AG08395 (cell line): ENCODE measurements around the gene FAM114A2.

Experiments used
- DNase-seq: peaks from one replicate; pipeline ENCODE4 v3.0.0; 2012; ENCODE audit warnings: mixed read lengths, low spot score

Gene FAM114A2

DNA sequence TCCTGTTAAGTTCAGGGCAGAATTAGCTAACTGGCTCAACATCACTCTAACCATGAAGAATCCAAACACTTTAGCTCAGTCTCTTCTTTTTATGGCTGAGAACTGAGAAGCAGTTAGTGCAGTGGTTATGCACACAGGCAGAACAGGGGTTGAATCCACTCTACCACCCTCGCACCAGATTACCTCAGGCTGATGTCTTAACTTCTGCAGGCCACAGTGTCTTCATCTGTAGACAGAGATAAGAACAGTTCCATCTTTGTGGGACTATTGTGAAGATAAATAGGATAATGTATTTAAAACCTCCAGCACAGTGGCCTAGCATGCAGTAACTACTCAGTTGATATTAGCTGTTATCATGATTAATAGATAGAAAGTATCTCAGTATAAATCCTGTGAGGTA, 54.8 kb downstream of the FAM114A2 start:
- DNase-seq, result no peak

DNA sequence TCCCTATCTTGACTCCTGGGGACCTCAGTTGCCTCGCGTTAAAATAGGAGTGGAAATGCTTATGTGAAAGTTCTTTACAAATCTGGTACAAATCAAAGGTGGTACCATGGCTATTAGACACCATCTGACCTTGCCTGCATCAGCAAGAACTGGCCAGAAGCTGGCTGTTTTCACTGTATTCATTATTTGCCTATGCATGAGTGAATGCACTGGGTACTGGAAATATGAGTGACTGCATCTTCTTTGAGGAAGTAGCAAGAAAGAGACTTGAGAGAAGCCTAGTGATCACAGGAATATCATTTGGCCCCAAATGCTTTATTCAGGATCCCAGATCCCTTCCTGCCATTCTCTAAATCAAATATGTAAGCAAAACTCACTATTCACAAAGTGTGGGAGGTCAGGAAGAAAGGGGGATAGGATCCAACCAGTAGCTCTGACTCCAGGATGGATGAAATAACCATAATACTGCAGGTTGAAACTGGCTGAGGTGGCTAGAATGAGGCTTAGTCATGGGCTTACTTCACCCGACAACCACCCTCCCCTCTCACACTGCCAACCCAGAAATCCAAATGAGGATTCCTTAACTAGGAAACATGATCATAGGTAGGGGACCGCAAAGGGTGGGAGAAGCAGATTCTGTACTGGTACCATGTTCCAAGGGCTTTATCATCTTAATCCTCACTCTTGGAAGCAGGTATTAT, 56.7 kb downstream of the FAM114A2 start:
- no peak for DNase-seq

GRCh38 chr5:153979028-153979783, 59.5 kb downstream of the FAM114A2 start:
- no peak for DNase-seq

DNA sequence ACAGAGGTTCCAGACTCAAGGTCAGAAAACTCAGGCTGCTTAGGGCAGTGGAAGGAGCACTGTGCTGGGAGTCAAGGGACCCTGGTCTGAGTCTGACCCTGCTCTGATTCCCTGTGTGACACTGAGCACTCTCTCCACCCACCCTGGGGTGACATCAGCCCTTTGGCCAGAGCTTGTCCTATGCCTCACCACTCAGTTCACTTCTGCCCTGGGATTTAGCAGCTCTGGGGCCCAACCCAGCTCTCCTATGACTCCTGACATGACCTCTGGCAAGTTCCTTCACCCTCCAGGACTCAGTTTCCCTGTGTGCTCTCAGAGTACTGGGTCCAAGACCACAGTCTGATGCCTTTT, 63.9 kb downstream of the FAM114A2 start:
- DNase-seq, result peak; percentile 20

DNA sequence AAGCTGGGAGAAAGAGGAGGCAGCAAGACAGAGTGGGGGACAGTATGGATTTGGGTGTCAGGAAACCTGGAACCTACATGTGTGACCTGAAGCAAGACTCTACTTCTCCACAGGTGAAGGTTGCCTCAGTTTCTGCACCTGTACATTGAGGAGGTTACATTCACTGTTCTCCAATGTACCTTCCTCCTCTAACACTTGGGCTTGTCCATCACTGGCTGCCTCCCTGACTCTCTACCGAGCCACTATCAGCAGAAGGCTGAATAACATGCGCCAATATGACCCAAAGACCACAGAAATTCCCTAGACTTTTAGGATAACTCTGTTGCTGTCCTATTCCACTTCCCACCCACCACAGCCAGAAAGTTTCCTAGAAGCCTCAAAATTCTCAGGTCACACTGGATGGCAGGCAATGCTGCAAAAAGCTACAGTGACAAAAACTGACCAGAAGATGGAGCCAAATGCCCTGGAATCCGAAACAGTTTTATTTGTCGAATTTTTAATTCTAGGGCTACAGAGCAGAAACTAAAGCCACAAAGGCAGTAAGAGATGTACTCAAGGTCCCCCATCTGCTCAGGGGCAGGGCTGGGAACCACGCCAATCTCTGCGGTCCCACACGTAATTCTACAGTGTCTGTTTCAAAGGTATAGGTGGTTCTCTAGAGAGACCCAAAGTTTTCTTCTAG, 64.4 kb downstream of the FAM114A2 start:
- DNase-seq, result peak; percentile 78

GRCh38 chr5:153972240-153972639, 66.5 kb downstream of the FAM114A2 start:
- DNase-seq, result no peak

- no peak for DNase-seq
Observed at GRCh38 chr5:153970496-153970895, 68.2 kb downstream of the FAM114A2 start.

- DNase-seq, result no peak
Observed at GRCh38 chr5:153969563-153969895, 69.2 kb downstream of the FAM114A2 start.

GRCh38 chr5:153968761-153969562, 69.7 kb downstream of the FAM114A2 start:
- DNase-seq, result no peak

DNA sequence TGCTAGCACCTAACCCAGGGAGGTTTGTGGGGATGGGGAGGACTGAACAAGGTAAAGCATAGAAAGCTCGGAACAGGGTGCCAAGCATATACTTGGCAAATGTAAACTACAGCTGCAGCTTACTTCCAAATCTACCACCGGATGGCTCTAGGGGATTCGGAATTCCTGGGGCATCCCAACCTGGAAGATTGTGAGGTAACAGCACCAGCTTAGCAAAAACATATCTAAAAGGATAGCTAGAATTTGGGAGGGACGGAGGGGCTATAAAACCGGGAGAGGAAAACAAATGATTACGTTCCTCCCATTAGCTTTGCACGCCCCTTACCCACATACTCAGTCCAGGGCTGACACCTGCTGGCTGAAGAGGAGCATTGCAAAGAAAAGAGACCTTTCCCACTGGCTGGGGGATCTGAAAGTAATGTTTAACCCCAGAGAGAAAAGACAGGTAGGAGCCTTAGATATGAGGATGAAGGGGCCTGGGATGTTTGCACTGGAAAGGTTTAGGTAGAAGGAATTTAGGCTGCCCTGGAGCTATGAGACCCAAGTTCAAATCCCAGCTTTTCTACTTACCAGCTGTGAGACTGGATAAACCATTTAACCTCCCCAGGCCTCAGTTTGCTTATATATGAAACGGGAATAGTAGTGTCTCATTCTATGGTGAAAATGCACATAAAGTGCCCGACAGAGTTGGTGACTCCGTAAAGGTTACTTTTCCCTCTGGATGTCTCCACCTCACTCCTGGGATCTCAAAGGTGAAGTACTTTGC, 73.6 kb downstream of the FAM114A2 start:
- peak; percentile 82 for DNase-seq

DNA sequence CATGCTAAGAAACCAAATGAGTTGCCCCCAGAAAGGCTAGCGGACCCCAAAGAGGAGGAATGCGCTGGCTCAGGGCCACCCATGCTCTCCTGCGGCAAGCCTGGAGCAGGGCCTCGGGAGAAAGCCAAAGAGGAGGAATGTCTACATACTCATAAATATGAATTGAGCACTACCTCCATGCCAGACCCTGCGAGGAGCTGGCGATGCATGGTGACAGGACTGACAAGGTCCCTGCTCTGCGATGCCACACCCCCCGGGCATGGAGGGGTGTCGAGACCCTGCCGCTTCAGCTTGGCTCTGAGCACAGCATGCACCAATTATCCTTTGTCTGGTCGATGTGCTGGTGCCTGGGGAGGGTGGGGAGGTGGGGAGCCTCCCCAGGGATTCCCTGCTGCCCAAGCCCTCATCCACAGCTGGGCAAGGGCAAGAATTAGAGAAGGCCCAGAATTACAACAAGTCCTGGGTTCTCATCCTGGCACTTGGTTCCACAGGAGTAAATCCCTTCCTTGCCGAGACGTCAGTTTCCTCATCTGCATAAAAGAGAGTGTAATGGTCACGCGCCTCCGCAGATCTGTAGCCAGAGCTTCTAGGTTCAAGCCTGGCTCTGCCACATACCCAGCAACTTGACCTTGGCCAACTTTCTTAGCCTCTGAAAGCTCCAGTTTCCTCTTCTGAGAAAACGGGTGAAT, 74.4 kb downstream of the FAM114A2 start:
- no peak for DNase-seq

DNA sequence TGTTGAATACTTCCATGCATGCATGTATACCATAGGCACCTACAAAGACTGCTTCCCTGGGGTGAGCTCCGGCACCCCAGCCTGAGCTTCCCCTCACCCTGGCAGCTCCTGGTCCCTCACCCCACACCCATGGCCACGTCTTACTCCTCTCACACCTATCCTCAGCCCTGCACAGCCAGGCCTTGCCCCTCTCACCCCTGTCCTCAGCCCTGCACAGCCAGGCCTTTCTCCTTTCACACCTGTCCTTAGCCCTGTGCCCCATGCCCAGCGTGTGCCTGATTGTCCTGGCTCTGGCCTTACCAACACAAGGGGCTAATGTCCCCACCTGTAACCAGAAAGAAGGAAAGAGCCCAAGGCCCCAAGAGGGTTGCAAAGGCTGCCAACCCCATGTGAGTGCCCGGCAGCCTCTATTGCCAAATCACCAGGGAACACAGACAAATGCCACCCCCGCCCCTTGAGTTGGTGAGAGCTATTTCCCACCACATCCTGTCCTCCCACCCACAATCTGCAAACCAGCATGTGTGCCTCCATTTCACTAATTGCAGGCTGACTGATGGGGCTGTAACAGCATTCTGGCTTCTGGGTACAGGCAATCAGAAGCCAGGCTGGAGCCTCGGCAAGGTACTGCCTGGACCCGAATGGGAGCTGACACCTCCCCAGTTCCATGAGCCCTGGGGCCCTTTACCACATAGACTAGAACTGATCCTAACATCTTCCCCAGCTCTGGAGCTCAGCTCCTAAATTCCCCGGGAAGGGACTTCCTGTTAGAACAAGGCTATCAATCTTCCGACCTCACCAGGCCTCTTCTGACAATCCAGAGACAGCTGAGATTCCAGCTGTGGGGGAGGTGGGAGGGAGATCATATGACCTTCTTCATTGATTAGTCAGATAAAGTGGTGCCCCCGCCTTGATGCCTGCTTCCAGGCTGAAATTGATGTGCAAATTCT, 78.2 kb downstream of the FAM114A2 start:
- no peak for DNase-seq

GRCh38 chr5:153959134-153959957, 79.4 kb downstream of the FAM114A2 start:
- DNase-seq, result peak; percentile 71

GRCh38 chr5:153957205-153957604, 81.5 kb downstream of the FAM114A2 start:
- no peak for DNase-seq

- no peak for DNase-seq
Observed at GRCh38 chr5:153953411-153953810, 85.3 kb downstream of the FAM114A2 start.

GRCh38 chr5:153952893-153953292, 85.8 kb downstream of the FAM114A2 start:
- DNase-seq, result peak; percentile 67

- DNase-seq, result no peak
Observed at GRCh38 chr5:153952057-153952456, 86.7 kb downstream of the FAM114A2 start.

DNA sequence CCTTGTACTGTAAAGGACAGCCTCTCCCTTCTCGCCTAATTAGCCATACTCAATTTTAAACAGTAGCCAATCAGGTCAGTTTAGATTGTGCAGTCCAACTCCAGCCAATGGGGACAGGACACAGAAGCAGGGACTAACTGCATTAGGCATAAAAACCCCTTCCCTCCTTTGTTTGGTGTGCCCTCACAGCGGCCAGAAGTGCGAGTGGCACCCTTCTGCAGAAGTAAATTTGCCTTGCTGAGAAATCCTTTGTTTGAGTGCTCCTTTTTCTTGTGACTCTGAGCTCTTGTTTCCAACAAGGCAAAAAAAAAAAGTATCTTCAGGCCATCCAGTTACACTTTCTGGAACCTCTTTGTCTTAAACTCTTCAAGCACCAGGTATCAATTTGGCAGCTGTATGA, 97.4 kb downstream of the FAM114A2 start:
- no peak for DNase-seq
